ENCODE data around the gene AFF1. TPM values are rescaled to one million over a fixed set of nuclear protein-coding genes. Genes with fewer than 3 reads are reported as not detected.
A peak's percentile ranks its signal among the peaks of the same experiment; 100 is the strongest.

Gene AFF1
- total and polyA plus RNA-seq, 2 experiments from 2014 or later: 9.4 to 13.8 TPM

DNA sequence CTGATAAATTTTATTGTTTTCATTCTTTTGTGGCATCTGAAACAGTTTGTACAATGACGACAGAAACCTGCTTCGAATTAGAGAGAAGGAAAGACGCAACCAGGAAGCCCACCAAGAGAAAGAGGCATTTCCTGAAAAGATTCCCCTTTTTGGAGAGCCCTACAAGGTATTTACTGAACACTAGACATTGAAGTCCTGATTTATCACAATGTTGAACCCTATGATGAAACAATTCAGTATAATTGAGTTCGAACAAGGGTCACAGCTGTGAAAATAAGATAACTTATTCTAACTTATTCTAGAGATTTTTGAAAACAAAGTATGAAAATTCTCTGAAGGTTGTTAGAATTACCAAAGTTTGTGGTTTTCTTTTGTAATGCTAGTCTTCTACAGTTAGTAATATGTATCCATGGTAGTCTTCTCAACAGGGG lies 111.3 kb downstream of the AFF1 start:
- H3K27ac ChIP-seq: peak overlapping the region; percentile 10

DNA sequence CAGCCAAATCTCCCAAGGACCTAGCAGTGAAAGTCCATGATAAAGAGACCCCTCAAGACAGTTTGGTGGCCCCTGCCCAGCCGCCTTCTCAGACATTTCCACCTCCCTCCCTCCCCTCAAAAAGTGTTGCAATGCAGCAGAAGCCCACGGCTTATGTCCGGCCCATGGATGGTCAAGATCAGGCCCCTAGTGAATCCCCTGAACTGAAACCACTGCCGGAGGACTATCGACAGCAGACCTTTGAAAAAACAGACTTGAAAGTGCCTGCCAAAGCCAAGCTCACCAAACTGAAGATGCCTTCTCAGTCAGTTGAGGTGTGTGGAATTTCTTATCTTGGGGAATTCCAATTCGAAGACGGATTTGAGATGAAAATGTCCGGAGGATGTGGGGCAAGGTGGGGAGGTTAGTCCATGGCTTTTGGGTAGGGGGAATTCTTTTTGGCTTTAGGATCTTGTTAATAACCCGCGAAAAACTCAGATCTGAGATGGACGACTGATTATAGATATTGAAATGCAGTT lies 112.5 kb downstream of the AFF1 start:
- H3K36me3 ChIP-seq (ENCODE audit: low read depth): no peaks in the 10 kb centered on the region; the same call in 1 of the 2 replicates
- no peaks in the 10 kb centered on the region for H3K9me3 ChIP-seq (ENCODE audit: low read depth)
- in situ Hi-C loops (cut with MboI): no loop called here
- no peaks in the 10 kb centered on the region for H3K9me2 ChIP-seq (ENCODE audit: insufficient read depth)
- H3K27me3 ChIP-seq (replicated peaks; ENCODE audit: insufficient read depth): no peaks in the 10 kb centered on the region
- no peak overlapping the region for H2AFZ ChIP-seq
- DNase-seq: no peak
- peaks cover 80% of the 10 kb centered on the region for H3K79me2 ChIP-seq (ENCODE audit: insufficient read depth)
- H3K4me1 ChIP-seq (ENCODE audit: insufficient read depth): peaks cover 24% of the 10 kb centered on the region
- no peak overlapping the region for H3K9ac ChIP-seq
- 0 out of 2 replicates have a peak, but pooled peaks cover 2% of the 10 kb centered on the region for H4K20me1 ChIP-seq (ENCODE audit: insufficient read depth)
- TF ChIP-seq EZH2phosphoT487 (IDR thresholded peaks at IDR 0.05; ENCODE audit: insufficient read depth, low read depth) (no peak), EZH2 (IDR thresholded peaks at IDR 0.05; ENCODE audit: insufficient read depth, poor library complexity, severe bottlenecking) (no peak)
- H3K4me3 ChIP-seq: no peak overlapping the region
- no peak overlapping the region for H3K27ac ChIP-seq
- H3K4me2 ChIP-seq (ENCODE audit: unreplicated experiment): no peak overlapping the region
- 97 to 98% methylated on average over 11 of the region's 11 CpGs for WGBS, 2 experiments (ENCODE audit: low coverage in 1 of 2, low lambda C conversion rate in 2 of 2, missing lambda C conversion rate in 2 of 2)
- peaks cover 7% of the 10 kb centered on the region; the same call in 1 of the 2 replicates for H3F3A ChIP-seq (ENCODE audit: insufficient read depth)

More for the DNA sequence above, 111.3 kb downstream of the AFF1 start:
- no peaks in the 10 kb centered on the region for H3K27me3 ChIP-seq (replicated peaks; ENCODE audit: insufficient read depth)
- no peaks in the 10 kb centered on the region; the same call in 1 of the 2 replicates for H3K36me3 ChIP-seq (ENCODE audit: low read depth)
- H3K9me2 ChIP-seq (ENCODE audit: insufficient read depth): no peaks in the 10 kb centered on the region
- peak overlapping the region; percentile 45 for H3K4me2 ChIP-seq (ENCODE audit: unreplicated experiment)
- peaks cover 7% of the 10 kb centered on the region; the same call in 1 of the 2 replicates for H3F3A ChIP-seq (ENCODE audit: insufficient read depth)
- H4K20me1 ChIP-seq (ENCODE audit: insufficient read depth): 0 out of 2 replicates have a peak, but pooled peaks cover 2% of the 10 kb centered on the region
- 27 to 40% methylated on average over 4 of the region's 4 CpGs for WGBS, 2 experiments (ENCODE audit: low coverage in 1 of 2, low lambda C conversion rate in 2 of 2, missing lambda C conversion rate in 2 of 2)
- no peak overlapping the region for H2AFZ ChIP-seq
- H3K9ac ChIP-seq: 0 out of 2 replicates have a peak overlapping the region, but pooled peaks have one; percentile 30
- TF ChIP-seq EZH2 (IDR thresholded peaks at IDR 0.05; ENCODE audit: insufficient read depth, poor library complexity, severe bottlenecking) (no peak), EZH2phosphoT487 (IDR thresholded peaks at IDR 0.05; ENCODE audit: insufficient read depth, low read depth) (no peak)
- H3K4me1 ChIP-seq (ENCODE audit: insufficient read depth): peaks cover 29% of the 10 kb centered on the region
- H3K9me3 ChIP-seq (ENCODE audit: low read depth): no peaks in the 10 kb centered on the region
- in situ Hi-C loops (cut with MboI): no loop called here
- H3K4me3 ChIP-seq: no peak overlapping the region
- peaks cover 82% of the 10 kb centered on the region for H3K79me2 ChIP-seq (ENCODE audit: insufficient read depth)
- peak; percentile 24 for DNase-seq

GRCh38 chr4:87049508-87049907 lies 114.7 kb downstream of the AFF1 start:
- 96 to 98% methylated on average over 9 of the region's 9 CpGs for WGBS, 2 experiments (ENCODE audit: low coverage in 1 of 2, low lambda C conversion rate in 2 of 2, missing lambda C conversion rate in 2 of 2)
- no peaks in the 10 kb centered on the region; the same call in 1 of the 2 replicates for H3K36me3 ChIP-seq (ENCODE audit: low read depth)
- H3K9me2 ChIP-seq (ENCODE audit: insufficient read depth): no peaks in the 10 kb centered on the region
- H3K4me1 ChIP-seq (ENCODE audit: insufficient read depth): peaks cover 20% of the 10 kb centered on the region
- no peak overlapping the region for H3K4me3 ChIP-seq
- peaks cover 7% of the 10 kb centered on the region; the same call in 1 of the 2 replicates for H3F3A ChIP-seq (ENCODE audit: insufficient read depth)
- no peaks in the 10 kb centered on the region for H3K9me3 ChIP-seq (ENCODE audit: low read depth)
- no peak for DNase-seq
- H4K20me1 ChIP-seq (ENCODE audit: insufficient read depth): 0 out of 2 replicates have a peak, but pooled peaks cover 2% of the 10 kb centered on the region
- no peak overlapping the region for H2AFZ ChIP-seq
- H3K4me2 ChIP-seq (ENCODE audit: unreplicated experiment): no peak overlapping the region
- no peak for TF ChIP-seq EZH2phosphoT487 (IDR thresholded peaks at IDR 0.05; ENCODE audit: insufficient read depth, low read depth)
- H3K27me3 ChIP-seq (replicated peaks; ENCODE audit: insufficient read depth): no peaks in the 10 kb centered on the region
- no peak overlapping the region for H3K9ac ChIP-seq
- in situ Hi-C loops (cut with MboI): no loop called here
- no peak overlapping the region for H3K27ac ChIP-seq
- peaks cover 78% of the 10 kb centered on the region for H3K79me2 ChIP-seq (ENCODE audit: insufficient read depth)

DNA sequence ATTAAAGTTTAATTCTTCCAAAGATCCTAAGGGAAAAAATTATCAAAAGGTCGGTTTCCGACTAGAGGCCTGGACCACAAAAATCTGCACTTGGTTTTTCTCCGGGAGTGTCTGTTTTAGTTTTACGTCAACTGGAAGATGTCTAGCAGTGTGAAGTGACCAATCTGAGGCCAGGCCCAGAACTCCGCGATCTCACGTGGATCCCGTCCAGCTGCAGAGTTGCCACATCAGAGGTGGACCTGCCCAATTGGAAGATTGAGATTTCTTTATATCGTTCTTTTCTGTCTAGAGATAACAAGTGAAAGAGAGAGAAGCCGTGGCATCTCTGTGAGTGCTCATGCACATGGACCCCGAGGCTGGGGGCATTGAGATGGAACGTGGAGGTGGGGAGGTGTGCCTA lies 115.8 kb downstream of the AFF1 start:
- Histone ChIP-seq H3K27me3 (replicated peaks; ENCODE audit: insufficient read depth) (no peaks in the 10 kb centered on the region), H4K20me1 (ENCODE audit: insufficient read depth) (0 out of 2 replicates have a peak, but pooled peaks cover 2% of the 10 kb centered on the region), H3K9me2 (ENCODE audit: insufficient read depth) (no peaks in the 10 kb centered on the region), H3K79me2 (ENCODE audit: insufficient read depth) (peaks cover 77% of the 10 kb centered on the region), H3K4me2 (ENCODE audit: unreplicated experiment) (no peak overlapping the region), H3K4me1 (ENCODE audit: insufficient read depth) (peaks cover 10% of the 10 kb centered on the region; the same call in 1 of the 2 replicates), H2AFZ (no peak overlapping the region), H3K4me3 (no peak overlapping the region), H3K9ac (no peak overlapping the region), H3K27ac (no peak overlapping the region), H3K36me3 (ENCODE audit: low read depth) (no peaks in the 10 kb centered on the region; the same call in 1 of the 2 replicates), H3F3A (ENCODE audit: insufficient read depth) (peaks cover 7% of the 10 kb centered on the region; the same call in 1 of the 2 replicates), H3K9me3 (ENCODE audit: low read depth) (no peaks in the 10 kb centered on the region)
- no peak for TF ChIP-seq EZH2 (IDR thresholded peaks at IDR 0.05; ENCODE audit: insufficient read depth, poor library complexity, severe bottlenecking)
- no peak for TF ChIP-seq EZH2phosphoT487 (IDR thresholded peaks at IDR 0.05; ENCODE audit: insufficient read depth, low read depth)
- in situ Hi-C loops (cut with MboI): no loop called here
- DNase-seq: no peak
- WGBS, 2 experiments (ENCODE audit: low coverage in 1 of 2, low lambda C conversion rate in 2 of 2, missing lambda C conversion rate in 2 of 2): 92 to 93% methylated on average over 12 of the region's 12 CpGs

Measured in GM23248 (cell line).